Measurements from ENCODE around the gene CENPN.

CENPN gene

GRCh38 chr16:81035975-81036750 lies 29.1 kb downstream of the CENPN start:
- peak; percentile 73 for DNase-seq

GRCh38 chr16:81036751-81037350 lies 29.8 kb downstream of the CENPN start:
- no peak for DNase-seq

GRCh38 chr16:81040131-81040530 lies 33.1 kb downstream of the CENPN start:
- no peak for DNase-seq

GRCh38 chr16:81040842-81041241 lies 33.8 kb downstream of the CENPN start:
- DNase-seq, result no peak

GRCh38 chr16:81041696-81042095 lies 34.7 kb downstream of the CENPN start:
- DNase-seq, result no peak

GRCh38 chr16:81042821-81043220 lies 35.8 kb downstream of the CENPN start:
- no peak for DNase-seq

- DNase-seq, result no peak
These were observed 46.7 kb downstream of the CENPN start for GRCh38 chr16:81053761-81054160.

- DNase-seq, result no peak
These were observed 53.7 kb downstream of the CENPN start for GRCh38 chr16:81060576-81061306.

- no peak for DNase-seq
These were observed 54.3 kb downstream of the CENPN start for GRCh38 chr16:81061307-81061640.

GRCh38 chr16:81061871-81062608 lies 55.0 kb downstream of the CENPN start:
- DNase-seq, result no peak

GRCh38 chr16:81066681-81067080 lies 59.7 kb downstream of the CENPN start:
- DNase-seq, result no peak

- DNase-seq, result no peak
These were observed 60.2 kb downstream of the CENPN start for GRCh38 chr16:81067166-81067565.

GRCh38 chr16:81069063-81069462 lies 62.0 kb downstream of the CENPN start:
- no peak for DNase-seq

- no peak for DNase-seq
These were observed 64.0 kb downstream of the CENPN start for GRCh38 chr16:81070979-81071378.

- DNase-seq, result no peak
These were observed 64.8 kb downstream of the CENPN start for GRCh38 chr16:81071805-81072204.

GRCh38 chr16:81073560-81074330 lies 66.7 kb downstream of the CENPN start:
- DNase-seq, result no peak

GRCh38 chr16:81076566-81077075 lies 69.6 kb downstream of the CENPN start:
- peak; percentile 96 for DNase-seq

GRCh38 chr16:81077076-81077940 lies 70.3 kb downstream of the CENPN start, which contains the start of gene C16orf46:
C16orf46 (minus strand) TSS chr16:81077238; CDS start chr16:81063955, 13,283 bp downstream.
- peak; percentile 99 for DNase-seq

- DNase-seq, result no peak
These were observed 73.2 kb downstream of the CENPN start for GRCh38 chr16:81080233-81080632.

GRCh38 chr16:81081014-81081413 lies 74.0 kb downstream of the CENPN start:
- DNase-seq, result no peak

Measured in activated CD8-positive, alpha-beta memory T cell treated with anti-CD3 and anti-CD28 coated beads, Interleukin-2, amount 50 U/mL, for 48 hours (primary cell).